A673 (cell line): ENCODE results near the gene TMEM178B. TPM values are rescaled to one million over a fixed set of nuclear protein-coding genes. Genes with fewer than 3 reads are reported as not detected.

Source experiments
- BruUV-seq: library from RNA; stranded (reverse); fragments of 400-500 nt; replicated peaks from 2 replicates; lab custom pipeline; 2021; lab: Mats Ljungman, UMichigan
- CTCF ChIA-PET: fragments of 300-600 bp; sonication (Branson Sonifier 250); formaldehyde crosslinking; loops from one replicate; lab custom pipeline; 2022; ENCODE audit warnings: antibody characterized with exemption; lab: Charles Lee
- POLR2A ChIA-PET: fragments of 300-600 bp; sonication (Branson Sonifier 250); formaldehyde crosslinking; loops from one replicate; lab custom pipeline; 2022; ENCODE audit warnings: antibody characterized with exemption; ENCODE audit not compliant: low non-redundant PET; lab: Charles Lee
- DNase-seq: peaks from one replicate; pipeline ENCODE4 v3.0.0-alpha.2; 2015; ENCODE audit warnings: low spot score
- H3K27ac ChIP-seq: fragments of 200-600 bp; sonication (generic); 2 replicates; pipeline ENCODE4 v1.5.1; 2016; ENCODE audit warnings: mixed run types, low read depth, mild to moderate bottlenecking, mixed read lengths, antibody characterized with exemption, low read length; ENCODE audit not compliant: poor library complexity, severe bottlenecking
- H3K27me3 ChIP-seq: fragments of 200-600 bp; sonication (generic); replicated peaks from 2 replicates; pipeline ENCODE4 v1.6.1; 2017; ENCODE audit warnings: mixed run types, low read depth, mild to moderate bottlenecking, mixed read lengths, antibody characterized with exemption, low read length; ENCODE audit not compliant: insufficient read depth, poor library complexity
- H3K36me3 ChIP-seq: fragments of 200-600 bp; sonication (generic); 2 replicates; pipeline ENCODE4 v1.6.1; 2016; ENCODE audit warnings: mixed run types, mild to moderate bottlenecking, mixed read lengths, antibody characterized with exemption, low read length; ENCODE audit not compliant: insufficient read depth, poor library complexity, severe bottlenecking
- H3K4me1 ChIP-seq: fragments of 200-600 bp; sonication (generic); 2 replicates; pipeline ENCODE4 v1.6.1; 2017; ENCODE audit warnings: mixed run types, mild to moderate bottlenecking, mixed read lengths, antibody characterized with exemption, low read length; ENCODE audit not compliant: insufficient read depth, poor library complexity, severe bottlenecking
- H3K4me3 ChIP-seq: fragments of 200-600 bp; sonication (generic); 2 replicates; pipeline ENCODE4 v1.5.1; 2016; ENCODE audit warnings: low read depth, mixed run types, mild to moderate bottlenecking, mixed read lengths, low read length; ENCODE audit not compliant: poor library complexity, severe bottlenecking
- H3K9me3 ChIP-seq: fragments of 200-600 bp; sonication (generic); 2 replicates; pipeline ENCODE4 v1.6.1; 2016; ENCODE audit warnings: mixed run types, low read depth, mild to moderate bottlenecking, mixed read lengths, antibody characterized with exemption, low read length; ENCODE audit not compliant: poor library complexity, severe bottlenecking
- CTCF ChIP-seq: fragments of 300-800, 200-600 bp; sonication (generic); conservative IDR thresholded peaks from 2 replicates; pipeline ENCODE4 v1.5.1; 2017; ENCODE audit warnings: low read depth, mild to moderate bottlenecking, antibody characterized with exemption, low read length, moderate library complexity, mixed read lengths
- EZH2 ChIP-seq: fragments of 200-600 bp; sonication (generic); IDR thresholded peaks from 2 replicates; pipeline ENCODE4 v1.6.1; 2017; ENCODE audit warnings: borderline replicate concordance, low read depth, mild to moderate bottlenecking, mixed read lengths, antibody characterized with exemption, low read length; ENCODE audit not compliant: poor library complexity, severe bottlenecking
- intact Hi-C: fragments of 100-400 bp; cut with micrococcal nuclease; formaldehyde crosslinking; loops from one replicate; pipeline ENCODE4 v1.10.0; 2022; ENCODE audit not compliant: unreplicated experiment
- total RNA-seq: library from RNA; stranded (reverse); gene quantifications from 2 replicates; pipeline ENCODE4 v1.2.3, GENCODE V29; 2021

The TMEM178B gene
- total RNA-seq, 1 experiment from 2014 or later = 2.8 TPM

DNA sequence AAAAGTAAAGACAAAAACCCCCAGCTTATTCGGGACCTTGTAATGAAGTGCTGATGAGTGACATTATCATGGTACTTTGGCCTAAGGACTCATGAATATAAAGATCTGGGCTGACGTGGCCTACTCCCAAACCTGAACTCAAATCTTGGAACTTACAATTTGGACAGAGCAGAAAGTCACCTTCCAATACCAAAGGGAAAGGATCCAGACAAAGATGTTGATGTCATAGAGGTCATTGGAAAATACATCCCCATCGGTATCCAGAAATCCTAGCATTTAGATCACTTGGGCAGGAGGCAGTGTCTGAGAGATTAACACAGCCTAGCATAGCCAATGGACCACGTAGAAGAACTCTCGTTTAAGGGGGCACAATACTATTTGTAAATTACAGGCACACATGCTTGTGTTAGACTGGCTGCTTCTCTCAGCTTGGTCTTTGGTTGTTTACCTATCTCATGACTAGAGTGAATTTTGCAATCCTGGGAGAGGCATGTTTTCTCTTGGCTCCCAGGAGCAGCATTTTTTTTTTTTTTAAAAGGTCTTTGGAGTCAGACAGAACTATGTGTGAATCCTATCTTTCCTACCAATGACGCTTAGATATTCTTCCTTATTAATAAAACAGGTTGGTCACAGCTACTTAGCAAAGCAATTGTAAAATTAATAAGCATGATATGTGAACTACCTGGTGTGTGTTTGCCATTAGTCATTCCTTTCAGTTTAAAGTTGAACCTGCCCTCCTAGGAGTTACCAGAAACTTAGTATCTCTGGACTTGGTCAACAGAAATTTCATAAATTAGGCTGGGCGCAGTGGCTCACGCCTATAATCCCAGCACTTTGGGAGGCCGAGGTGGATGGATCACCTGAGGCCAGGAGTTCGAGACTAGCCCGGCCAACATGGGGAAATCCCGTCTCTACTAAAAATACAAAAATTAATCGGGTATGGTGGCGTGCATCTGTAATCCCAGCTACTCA is 31.4 kb upstream of the TMEM178B start:
- no peak for DNase-seq
- ChIA-PET POLR2A (no interaction called here), CTCF (no interaction called here)
- Histone ChIP-seq H3K36me3 (no peaks in the 10 kb centered on the region), H3K4me1 (peaks cover 8% of the 10 kb centered on the region), H3K27me3 (no peaks in the 10 kb centered on the region), H3K9me3 (no peaks in the 10 kb centered on the region), H3K4me3 (no peak overlapping the region), H3K27ac (no peak overlapping the region)
- no TSS peak for BruUV-seq
- intact Hi-C loops = no loop called here
- TF ChIP-seq EZH2 = no peak
- TF ChIP-seq CTCF = no peak

DNA sequence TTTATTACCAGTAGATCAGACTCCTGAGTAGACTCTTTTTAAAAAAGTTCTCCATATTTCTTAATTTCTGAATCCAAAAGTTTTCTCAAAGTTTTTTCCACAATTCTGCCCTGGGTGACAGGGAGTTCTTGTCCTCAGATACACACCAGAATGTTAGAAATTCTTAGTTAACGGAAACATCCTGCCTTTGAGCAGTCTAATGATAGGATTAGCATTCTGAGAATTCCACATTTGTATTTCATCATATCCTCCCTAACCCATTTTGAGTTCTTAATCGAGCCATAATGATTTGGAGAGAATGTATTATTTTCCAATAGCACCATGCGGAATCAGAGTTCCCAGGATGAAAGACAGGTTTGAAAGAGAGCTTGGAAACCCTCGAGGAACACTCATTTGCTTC is 30.2 kb upstream of the TMEM178B start:
- Histone ChIP-seq H3K9me3 (no peaks in the 10 kb centered on the region), H3K27me3 (no peaks in the 10 kb centered on the region), H3K36me3 (no peaks in the 10 kb centered on the region), H3K27ac (peak overlapping the region; percentile 25), H3K4me1 (peaks cover 8% of the 10 kb centered on the region), H3K4me3 (no peak overlapping the region)
- TF ChIP-seq CTCF (no peak), EZH2 (no peak)
- DNase-seq = peak; percentile 17
- CTCF ChIA-PET = no interaction called here
- POLR2A ChIA-PET = no interaction called here
- intact Hi-C loops = no loop called here
- no TSS peak for BruUV-seq

GRCh38 chr7:141045126-141045841 is 28.6 kb upstream of the TMEM178B start:
- BruUV-seq = no TSS peak
- H3K27me3 ChIP-seq = no peaks in the 10 kb centered on the region
- TF ChIP-seq CTCF = no peak
- no peak for TF ChIP-seq EZH2
- DNase-seq = no peak
- H3K4me1 ChIP-seq = peaks cover 8% of the 10 kb centered on the region
- POLR2A ChIA-PET = no interaction called here
- no peaks in the 10 kb centered on the region for H3K9me3 ChIP-seq
- CTCF ChIA-PET = no interaction called here
- H3K27ac ChIP-seq = no peak overlapping the region
- intact Hi-C loops = no loop called here
- no peak overlapping the region for H3K4me3 ChIP-seq
- H3K36me3 ChIP-seq = no peaks in the 10 kb centered on the region
